Measurements from ENCODE around the gene MCCC1.

MCCC1 gene

DNA sequence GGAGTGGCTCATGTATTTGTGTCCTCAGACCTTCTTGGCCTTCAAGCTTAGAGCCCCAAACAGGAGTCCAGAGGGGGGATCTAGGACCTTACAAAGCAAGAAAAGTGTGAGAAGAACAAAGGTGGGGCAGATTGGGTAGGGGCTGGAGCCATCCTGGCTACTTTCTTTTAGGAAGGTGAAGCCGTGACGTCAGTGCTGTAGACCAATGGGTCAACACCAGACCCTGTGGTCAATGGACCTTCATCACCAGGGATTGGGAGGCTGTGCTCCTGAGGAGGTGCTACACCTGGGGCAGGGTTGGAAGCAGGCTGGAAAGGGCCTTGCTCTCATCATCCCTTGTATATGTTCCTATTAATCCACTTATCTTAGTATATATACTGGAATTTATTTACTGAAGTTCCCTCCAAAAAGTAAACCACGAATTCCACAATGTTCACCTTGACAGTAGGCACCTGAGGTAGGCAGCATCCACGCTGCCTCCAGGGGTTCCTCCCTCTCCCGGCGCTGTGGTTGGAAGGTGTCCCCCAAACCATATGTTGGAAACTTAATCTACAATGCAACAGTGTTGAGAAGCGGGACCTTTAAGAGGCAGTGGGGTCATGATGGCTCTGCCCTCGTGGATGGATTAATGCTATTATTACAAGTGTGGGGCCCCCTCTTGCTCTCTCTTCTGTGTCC lies 21.4 kb upstream of the MCCC1 start:
- H3K4me2 ChIP-seq (ENCODE audit: low read depth, low read length), result no peak overlapping the region
- H3K27ac ChIP-seq (ENCODE audit: low read length), result no peak overlapping the region
- H3K79me2 ChIP-seq (ENCODE audit: low read length), result no peaks in the 10 kb centered on the region
- H3K4me1 ChIP-seq (ENCODE audit: low read length), result peaks cover 11% of the 10 kb centered on the region
- no peak for DNase-seq
- H3F3A ChIP-seq (ENCODE audit: insufficient read depth, low read length), result peaks cover 9% of the 10 kb centered on the region
- no peak overlapping the region for H3K9ac ChIP-seq (ENCODE audit: low read length)
- H3K27me3 ChIP-seq (replicated peaks; ENCODE audit: insufficient read depth, low read length), result no peaks in the 10 kb centered on the region
- no peak for TF ChIP-seq EZH2 (optimal IDR thresholded peaks at IDR 0.05; ENCODE audit: low read depth, low read length)
- TF ChIP-seq EZH2phosphoT487 (IDR thresholded peaks at IDR 0.05; ENCODE audit: low read length), result no peak
- TF ChIP-seq, protein P1, sequence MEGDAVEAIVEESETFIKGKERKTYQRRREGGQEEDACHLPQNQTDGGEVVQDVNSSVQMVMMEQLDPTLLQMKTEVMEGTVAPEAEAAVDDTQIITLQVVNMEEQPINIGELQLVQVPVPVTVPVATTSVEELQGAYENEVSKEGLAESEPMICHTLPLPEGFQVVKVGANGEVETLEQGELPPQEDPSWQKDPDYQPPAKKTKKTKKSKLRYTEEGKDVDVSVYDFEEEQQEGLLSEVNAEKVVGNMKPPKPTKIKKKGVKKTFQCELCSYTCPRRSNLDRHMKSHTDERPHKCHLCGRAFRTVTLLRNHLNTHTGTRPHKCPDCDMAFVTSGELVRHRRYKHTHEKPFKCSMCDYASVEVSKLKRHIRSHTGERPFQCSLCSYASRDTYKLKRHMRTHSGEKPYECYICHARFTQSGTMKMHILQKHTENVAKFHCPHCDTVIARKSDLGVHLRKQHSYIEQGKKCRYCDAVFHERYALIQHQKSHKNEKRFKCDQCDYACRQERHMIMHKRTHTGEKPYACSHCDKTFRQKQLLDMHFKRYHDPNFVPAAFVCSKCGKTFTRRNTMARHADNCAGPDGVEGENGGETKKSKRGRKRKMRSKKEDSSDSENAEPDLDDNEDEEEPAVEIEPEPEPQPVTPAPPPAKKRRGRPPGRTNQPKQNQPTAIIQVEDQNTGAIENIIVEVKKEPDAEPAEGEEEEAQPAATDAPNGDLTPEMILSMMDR (IDR thresholded peaks at IDR 0.05; ENCODE audit: low read length), result no peak
- H3K9me2 ChIP-seq (replicated peaks; ENCODE audit: insufficient read depth, low read length), result no peaks in the 10 kb centered on the region
- no peaks in the 10 kb centered on the region for H3K9me3 ChIP-seq (replicated peaks; ENCODE audit: insufficient read depth, low read length)
- H4K20me1 ChIP-seq (ENCODE audit: insufficient read depth, low read length), result no peaks in the 10 kb centered on the region
- no peak overlapping the region for H2AFZ ChIP-seq (ENCODE audit: low read length)
- H3K36me3 ChIP-seq (replicated peaks; ENCODE audit: insufficient read depth, low read length), result no peaks in the 10 kb centered on the region
- no peak overlapping the region for H3K4me3 ChIP-seq (ENCODE audit: low read length)

GRCh38 chr3:183117056-183117455 lies 17.8 kb upstream of the MCCC1 start:
- Histone ChIP-seq H3K4me1 (ENCODE audit: low read length) (peaks cover 11% of the 10 kb centered on the region), H3K9me3 (replicated peaks; ENCODE audit: insufficient read depth, low read length) (no peaks in the 10 kb centered on the region), H3K27ac (ENCODE audit: low read length) (no peak overlapping the region), H3F3A (ENCODE audit: insufficient read depth, low read length) (peaks cover 9% of the 10 kb centered on the region), H3K4me2 (ENCODE audit: low read depth, low read length) (peak overlapping the region; percentile 100), H3K36me3 (replicated peaks; ENCODE audit: insufficient read depth, low read length) (no peaks in the 10 kb centered on the region), H3K27me3 (replicated peaks; ENCODE audit: insufficient read depth, low read length) (no peaks in the 10 kb centered on the region), H3K79me2 (ENCODE audit: low read length) (no peaks in the 10 kb centered on the region), H3K9me2 (replicated peaks; ENCODE audit: insufficient read depth, low read length) (no peaks in the 10 kb centered on the region), H3K9ac (ENCODE audit: low read length) (no peak overlapping the region), H3K4me3 (ENCODE audit: low read length) (peak overlapping the region; percentile 62), H4K20me1 (ENCODE audit: insufficient read depth, low read length) (no peaks in the 10 kb centered on the region), H2AFZ (ENCODE audit: low read length) (no peak overlapping the region)
- DNase-seq, result no peak
- no peak for TF ChIP-seq EZH2phosphoT487 (IDR thresholded peaks at IDR 0.05; ENCODE audit: low read length)

DNA sequence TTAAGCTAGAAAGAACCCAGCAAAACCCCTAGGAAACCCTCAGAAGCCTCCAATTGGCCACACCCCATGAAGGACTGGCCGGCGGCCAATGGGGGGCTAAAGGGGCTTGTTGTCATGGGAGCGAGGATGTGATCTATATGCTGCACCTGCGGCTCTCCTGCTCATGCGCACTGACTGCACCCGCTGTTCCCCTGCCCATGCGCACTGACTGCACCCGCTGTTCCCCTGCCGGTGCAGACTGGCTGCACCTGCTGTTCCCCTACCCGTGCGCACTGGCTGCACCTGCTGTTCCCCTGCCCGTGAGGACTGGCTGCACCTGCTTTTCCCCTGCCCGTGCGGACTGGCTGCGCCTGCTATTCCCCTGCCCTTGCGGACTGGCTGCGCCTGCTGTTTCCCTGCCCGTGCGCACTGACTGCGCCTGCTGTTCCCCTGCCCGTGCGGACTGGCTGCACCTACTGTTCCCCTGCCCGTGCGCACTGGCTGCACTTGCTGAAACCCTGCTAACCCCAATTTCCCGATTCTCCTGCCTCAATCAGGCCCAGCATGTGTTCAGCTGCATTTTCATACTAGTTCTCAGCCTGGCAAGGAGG lies 16.8 kb upstream of the MCCC1 start:
- H3F3A ChIP-seq (ENCODE audit: insufficient read depth, low read length), result peaks cover 9% of the 10 kb centered on the region
- no peaks in the 10 kb centered on the region for H3K79me2 ChIP-seq (ENCODE audit: low read length)
- no peaks in the 10 kb centered on the region for H4K20me1 ChIP-seq (ENCODE audit: insufficient read depth, low read length)
- peak overlapping the region; percentile 67 for H3K4me3 ChIP-seq (ENCODE audit: low read length)
- H3K9ac ChIP-seq (ENCODE audit: low read length), result peak overlapping the region; percentile 51
- peak; percentile 100 for DNase-seq
- TF ChIP-seq EZH2phosphoT487 (IDR thresholded peaks at IDR 0.05; ENCODE audit: low read length), result no peak
- TF ChIP-seq, protein P1 (IDR thresholded peaks at IDR 0.05; ENCODE audit: low read length), result no peak
- no peak for TF ChIP-seq EZH2 (optimal IDR thresholded peaks at IDR 0.05; ENCODE audit: low read depth, low read length)
- H3K4me1 ChIP-seq (ENCODE audit: low read length), result peaks cover 11% of the 10 kb centered on the region
- no peaks in the 10 kb centered on the region for H3K9me2 ChIP-seq (replicated peaks; ENCODE audit: insufficient read depth, low read length)
- H3K9me3 ChIP-seq (replicated peaks; ENCODE audit: insufficient read depth, low read length), result no peaks in the 10 kb centered on the region
- no peaks in the 10 kb centered on the region for H3K36me3 ChIP-seq (replicated peaks; ENCODE audit: insufficient read depth, low read length)
- no peaks in the 10 kb centered on the region for H3K27me3 ChIP-seq (replicated peaks; ENCODE audit: insufficient read depth, low read length)
- H3K4me2 ChIP-seq (ENCODE audit: low read depth, low read length), result peak overlapping the region; percentile 100
- peak overlapping the region; percentile 97 for H2AFZ ChIP-seq (ENCODE audit: low read length)
- H3K27ac ChIP-seq (ENCODE audit: low read length), result peak overlapping the region; percentile 66

Measured in MM.1S (cell line).